IMR-90 (cell line): ENCODE measurements around the gene C9orf50. TPM values are rescaled to one million over a fixed set of nuclear protein-coding genes. Genes with fewer than 3 reads are reported as not detected.

Source experiments
- ATAC-seq: fragments of 200-7000 bp; cut with Tn5 transposase; 2 replicates; pipeline ENCODE4 v1.9.1; 2020; ENCODE audit warnings: low read depth, mild to moderate bottlenecking, moderate library complexity
- BruUV-seq: library from RNA; stranded (reverse); fragments of 400-500 nt; replicated peaks from 2 replicates; lab custom pipeline; 2021; lab: Mats Ljungman, UMichigan
- CTCF ChIA-PET: fragments of 300-600 bp; formaldehyde crosslinking; extraction: SDS; loops from one replicate; lab custom pipeline; 2021; ENCODE audit warnings: antibody characterized with exemption; lab: Yijun Ruan, JAX
- POLR2A ChIA-PET: fragments of 300-600 bp; sonication (Branson Sonifier 250); formaldehyde crosslinking; loops from one replicate; lab custom pipeline; 2022; ENCODE audit warnings: antibody characterized with exemption; ENCODE audit not compliant: unreplicated experiment; lab: Charles Lee
- DNase-seq: peaks from one replicate; pipeline ENCODE4 v3.0.0; 2013
- H2AFZ ChIP-seq: replicated peaks from 2 replicates; pipeline ENCODE3; 2013; ENCODE audit warnings: low read length, mild to moderate bottlenecking; ENCODE audit not compliant: poor library complexity
- H2AK5ac ChIP-seq: 2 replicates; pipeline ENCODE4 v1.6.1; 2013; ENCODE audit warnings: low read depth, low read length, inconsistent platforms
- H2AK9ac ChIP-seq: replicated peaks from 2 replicates; pipeline ENCODE3; 2013; ENCODE audit warnings: mild to moderate bottlenecking, low read depth, low read length, moderate library complexity; ENCODE audit not compliant: poor library complexity
- H2BK120ac ChIP-seq: 2 replicates; pipeline ENCODE4 v1.6.1; 2013; ENCODE audit warnings: low read depth, low read length, inconsistent platforms
- H2BK15ac ChIP-seq: 3 replicates; pipeline ENCODE4 v1.6.1; 2013; ENCODE audit warnings: low read depth, low read length, inconsistent platforms
- H2BK20ac ChIP-seq: 2 replicates; pipeline ENCODE4 v1.6.1; 2013; ENCODE audit warnings: low read depth, mild to moderate bottlenecking, inconsistent platforms, low read length, moderate library complexity
- H2BK5ac ChIP-seq: 2 replicates; pipeline ENCODE4 v1.6.1; 2013; ENCODE audit warnings: mild to moderate bottlenecking, low read depth, low read length, inconsistent platforms; ENCODE audit not compliant: poor library complexity, severe bottlenecking
- H3K14ac ChIP-seq: replicated peaks from 2 replicates; pipeline ENCODE4 v1.6.1; 2013; ENCODE audit warnings: low read depth, low read length, inconsistent platforms
- H3K18ac ChIP-seq: 2 replicates; pipeline ENCODE4 v1.6.1; 2013; ENCODE audit warnings: low read depth, low read length, control low read depth
- H3K23ac ChIP-seq: 2 replicates; pipeline ENCODE4 v1.6.1; 2013; ENCODE audit warnings: low read depth, low read length, inconsistent platforms
- H3K27ac ChIP-seq: 2 replicates; pipeline ENCODE4 v1.5.1; 2013; ENCODE audit warnings: mild to moderate bottlenecking, control low read depth, low read length; ENCODE audit not compliant: insufficient read depth
- H3K27me3 ChIP-seq: 2 replicates; pipeline ENCODE4 v1.6.1; 2013; ENCODE audit warnings: low read length; ENCODE audit not compliant: control insufficient read depth, insufficient read depth
- H3K36me3 ChIP-seq: 2 replicates; pipeline ENCODE4 v1.6.1; 2013; ENCODE audit warnings: low read length, mixed read lengths; ENCODE audit not compliant: control insufficient read depth, insufficient read depth
- H3K4ac ChIP-seq: 2 replicates; pipeline ENCODE4 v1.6.1; 2013; ENCODE audit warnings: low read depth, low read length, inconsistent platforms
- H3K4me1 ChIP-seq: 2 replicates; pipeline ENCODE4 v1.6.1; 2013; ENCODE audit warnings: low read length, mixed read lengths; ENCODE audit not compliant: control insufficient read depth, insufficient read depth
- H3K4me2 ChIP-seq: 2 replicates; pipeline ENCODE4 v1.6.1; 2013; ENCODE audit warnings: low read depth, mild to moderate bottlenecking, control low read depth, low read length, moderate library complexity
- H3K4me3 ChIP-seq: 2 replicates; pipeline ENCODE4 v1.5.1; 2013; ENCODE audit warnings: low read depth, mild to moderate bottlenecking, control low read depth, low read length, moderate library complexity; ENCODE audit not compliant: insufficient read depth
- H3K56ac ChIP-seq: 2 replicates; pipeline ENCODE4 v1.6.1; 2013; ENCODE audit warnings: low read length, inconsistent platforms; ENCODE audit not compliant: insufficient read depth; ENCODE audit errors: extremely low read depth
- H3K79me1 ChIP-seq, 2 experiments: 2 replicates each; pipeline ENCODE4 v1.6.1; 2013; ENCODE audit warnings: low read length in 2 of 2, inconsistent platforms in 1 of 2, low read depth in 1 of 2
- H3K9ac ChIP-seq: 2 replicates; pipeline ENCODE4 v1.6.1; 2013; ENCODE audit warnings: low read depth, low read length, control low read depth
- H3K9me1 ChIP-seq: 2 replicates; pipeline ENCODE4 v1.6.1; 2013; ENCODE audit warnings: low read length, inconsistent platforms; ENCODE audit not compliant: insufficient read depth
- H3K9me3 ChIP-seq: 2 replicates; pipeline ENCODE4 v1.6.1; 2013; ENCODE audit warnings: low read length; ENCODE audit not compliant: control insufficient read depth, insufficient read depth
- H4K20me1 ChIP-seq: 2 replicates; pipeline ENCODE4 v1.6.1; 2013; ENCODE audit warnings: low read length, inconsistent platforms; ENCODE audit not compliant: insufficient read depth
- H4K5ac ChIP-seq: 2 replicates; pipeline ENCODE4 v1.6.1; 2013; ENCODE audit warnings: mild to moderate bottlenecking, low read depth, low read length, control low read depth
- H4K8ac ChIP-seq, 2 experiments: 2 replicates each; pipeline ENCODE4 v1.6.1; 2013; ENCODE audit warnings: low read depth in 2 of 2, low read length in 2 of 2, control low read depth in 1 of 2, inconsistent platforms in 1 of 2
- H4K91ac ChIP-seq: 2 replicates; pipeline ENCODE4 v1.6.1; 2013; ENCODE audit warnings: low read depth, low read length, inconsistent platforms; ENCODE audit not compliant: insufficient read depth
- BHLHE40 ChIP-seq: fragments of 150-350 bp; IDR thresholded peaks from 2 replicates; pipeline ENCODE4 v1.6.1; 2016; ENCODE audit warnings: mild to moderate bottlenecking, low read depth, low read length
- CEBPB ChIP-seq: IDR thresholded peaks from 2 replicates; pipeline ENCODE4 v1.6.1; 2012; ENCODE audit warnings: low read depth, low read length, improper control_type of control experiment
- FOS ChIP-seq: fragments of 150-350 bp; IDR thresholded peaks from 2 replicates; pipeline ENCODE4 v1.6.1; 2016; ENCODE audit warnings: low read depth, low read length
- MAFK ChIP-seq: IDR thresholded peaks from 2 replicates; pipeline ENCODE4 v1.6.1; 2012; ENCODE audit warnings: low read depth, low read length, improper control_type of control experiment
- MAZ ChIP-seq: IDR thresholded peaks from 2 replicates; pipeline ENCODE4 v1.6.1; 2012; ENCODE audit warnings: low read depth, mild to moderate bottlenecking, low read length, improper control_type of control experiment, moderate library complexity, borderline replicate concordance
- MXI1 ChIP-seq: IDR thresholded peaks from 2 replicates; pipeline ENCODE4 v1.6.1; 2012; ENCODE audit warnings: low read depth, mild to moderate bottlenecking, low read length, moderate library complexity, borderline replicate concordance
- NFE2L2 ChIP-seq: fragments of 150-350 bp; IDR thresholded peaks from 2 replicates; pipeline ENCODE4 v1.6.1; 2016; ENCODE audit warnings: low read depth, mild to moderate bottlenecking, low read length
- POLR2A ChIP-seq: IDR thresholded peaks from 2 replicates; pipeline ENCODE4 v1.6.1; 2012; ENCODE audit warnings: mild to moderate bottlenecking, low read depth, low read length
- RAD21 ChIP-seq: IDR thresholded peaks from 2 replicates; pipeline ENCODE4 v1.6.1; 2012; ENCODE audit warnings: low read length, improper control_type of control experiment
- RCOR1 ChIP-seq: IDR thresholded peaks from 2 replicates; pipeline ENCODE4 v1.6.1; 2012; ENCODE audit warnings: mild to moderate bottlenecking, low read length, improper control_type of control experiment; ENCODE audit not compliant: insufficient replicate concordance
- RFX5 ChIP-seq: IDR thresholded peaks from 2 replicates; pipeline ENCODE4 v1.8.0; 2012; ENCODE audit warnings: low read depth, mild to moderate bottlenecking, low read length, moderate library complexity
- WGBS, 2 experiments: methylation state at CpG; one replicate each; pipeline versions ENCODE4 v1.1.5 to v1.1.7; 2013; ENCODE audit warnings: missing lambda C conversion rate in 2 of 2; ENCODE audit not compliant: insufficient read length in 1 of 2; ENCODE audit errors: extremely low coverage in 2 of 2; 5-methylcytosine and 5-hydroxymethylcytosine counted together
- dilution Hi-C: fragments of 300-500 bp; cut with HindIII; formaldehyde crosslinking; loops from one replicate; pipeline ENCODE4 v1.14.3; 2018; ENCODE audit warnings: low sequenced_read_pairs; ENCODE audit not compliant: unreplicated experiment
- in situ Hi-C: fragments of 300-500 bp; cut with MboI; formaldehyde crosslinking; loops from 3 replicates; pipeline ENCODE4 v1.14.3; 2019; ENCODE audit warnings: low sequenced_read_pairs, inconsistent platforms, mixed read lengths
- intact Hi-C: fragments of 100-400 bp; cut with micrococcal nuclease; formaldehyde crosslinking; loops from 2 replicates; pipeline ENCODE4 v1.10.0; 2022
- polyA plus RNA-seq, 3 experiments: library from polyadenylated mRNA; depleted of rRNA; stranded (reverse); fragments of >200 nt; gene quantifications; 2 replicates each; pipeline ENCODE4 v1.2.3, GENCODE V29; 2012; ENCODE audit warnings: low replicate concordance in 1 of 3
- total RNA-seq: library from RNA; depleted of rRNA; stranded (reverse); fragments of >200 nt; gene quantifications from 2 replicates; pipeline ENCODE4 v1.2.3, GENCODE V29; 2012
- TF ChIP-seq, protein P1 (sequence below): conservative IDR thresholded peaks from 2 replicates; pipeline ENCODE4 v1.5.1; 2012; ENCODE audit warnings: mild to moderate bottlenecking, low read depth, low read length, improper control_type of control experiment
- TF ChIP-seq, protein P2 (sequence below): fragments of 150-350 bp; IDR thresholded peaks from 2 replicates; pipeline ENCODE4 v1.6.1; 2017; ENCODE audit warnings: mild to moderate bottlenecking, antibody characterized with exemption, low read length, low read depth

Gene C9orf50
- total and polyA plus RNA-seq, 2 of the 4 experiments (the other 2 are of a cell fraction): 0.09 TPM; not detected in 1

DNA sequence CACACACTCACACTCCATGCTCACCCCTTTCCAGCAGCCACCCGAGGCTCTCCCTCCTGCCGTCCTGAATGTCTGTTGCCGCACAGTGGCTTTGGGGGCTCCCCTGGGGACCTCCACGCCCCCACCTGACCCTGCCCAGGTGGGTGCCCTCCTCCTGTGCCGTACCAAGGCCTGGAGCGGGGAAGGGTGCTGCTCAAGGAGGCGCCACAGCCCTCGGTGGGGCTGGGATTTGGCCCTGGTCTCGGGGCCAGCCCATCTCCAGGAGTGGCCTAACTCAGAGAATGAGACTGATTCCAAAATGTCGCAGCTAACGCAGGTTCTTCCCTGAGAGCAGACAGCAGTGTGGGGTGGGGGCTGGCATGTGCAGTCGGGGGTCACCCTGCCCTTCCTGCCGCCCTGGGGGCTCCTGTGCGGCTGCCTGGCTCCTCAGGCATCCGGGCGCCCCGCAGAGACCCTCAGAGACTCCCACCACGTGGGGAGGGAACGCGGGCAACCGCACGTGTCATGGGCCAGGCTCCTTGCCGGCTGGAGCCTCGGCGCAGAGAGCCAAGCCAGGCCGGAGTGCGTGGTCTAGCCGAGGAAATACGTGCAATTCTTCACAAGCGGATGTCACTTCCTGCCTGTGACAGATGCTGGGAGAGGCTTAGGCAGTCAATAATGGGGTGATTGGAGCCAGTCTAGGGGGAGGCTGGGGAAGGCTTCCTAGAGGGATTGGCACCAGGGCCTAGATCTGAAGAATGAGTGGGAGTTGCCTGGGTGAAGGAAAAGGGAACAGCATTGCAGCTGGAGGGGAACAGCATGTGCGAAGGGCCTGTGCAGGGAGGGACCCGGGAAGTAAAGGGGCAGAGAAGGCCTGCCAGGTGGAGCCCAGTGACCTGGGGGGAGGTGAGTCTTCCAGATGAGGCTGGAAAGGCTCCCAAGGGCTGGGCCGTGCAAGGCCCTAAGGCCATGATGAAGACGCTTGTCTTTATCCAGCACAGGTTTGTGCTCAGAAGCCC lies 44.1 kb downstream of the C9orf50 start:
- peak overlapping the region; percentile 85 for H2AK9ac ChIP-seq
- intact Hi-C loops (no loop called here), dilution Hi-C loops (no loop called here)
- TF ChIP-seq NFE2L2: no peak
- TF ChIP-seq, protein P1, sequence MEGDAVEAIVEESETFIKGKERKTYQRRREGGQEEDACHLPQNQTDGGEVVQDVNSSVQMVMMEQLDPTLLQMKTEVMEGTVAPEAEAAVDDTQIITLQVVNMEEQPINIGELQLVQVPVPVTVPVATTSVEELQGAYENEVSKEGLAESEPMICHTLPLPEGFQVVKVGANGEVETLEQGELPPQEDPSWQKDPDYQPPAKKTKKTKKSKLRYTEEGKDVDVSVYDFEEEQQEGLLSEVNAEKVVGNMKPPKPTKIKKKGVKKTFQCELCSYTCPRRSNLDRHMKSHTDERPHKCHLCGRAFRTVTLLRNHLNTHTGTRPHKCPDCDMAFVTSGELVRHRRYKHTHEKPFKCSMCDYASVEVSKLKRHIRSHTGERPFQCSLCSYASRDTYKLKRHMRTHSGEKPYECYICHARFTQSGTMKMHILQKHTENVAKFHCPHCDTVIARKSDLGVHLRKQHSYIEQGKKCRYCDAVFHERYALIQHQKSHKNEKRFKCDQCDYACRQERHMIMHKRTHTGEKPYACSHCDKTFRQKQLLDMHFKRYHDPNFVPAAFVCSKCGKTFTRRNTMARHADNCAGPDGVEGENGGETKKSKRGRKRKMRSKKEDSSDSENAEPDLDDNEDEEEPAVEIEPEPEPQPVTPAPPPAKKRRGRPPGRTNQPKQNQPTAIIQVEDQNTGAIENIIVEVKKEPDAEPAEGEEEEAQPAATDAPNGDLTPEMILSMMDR: no peak
- no peak for TF ChIP-seq MXI1
- TF ChIP-seq RFX5: no peak
- TF ChIP-seq MAZ: peak; percentile 9; the same call in 1 of the 2 replicates
- TF ChIP-seq, protein P2, sequence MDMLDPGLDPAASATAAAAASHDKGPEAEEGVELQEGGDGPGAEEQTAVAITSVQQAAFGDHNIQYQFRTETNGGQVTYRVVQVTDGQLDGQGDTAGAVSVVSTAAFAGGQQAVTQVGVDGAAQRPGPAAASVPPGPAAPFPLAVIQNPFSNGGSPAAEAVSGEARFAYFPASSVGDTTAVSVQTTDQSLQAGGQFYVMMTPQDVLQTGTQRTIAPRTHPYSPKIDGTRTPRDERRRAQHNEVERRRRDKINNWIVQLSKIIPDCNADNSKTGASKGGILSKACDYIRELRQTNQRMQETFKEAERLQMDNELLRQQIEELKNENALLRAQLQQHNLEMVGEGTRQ: no peak
- TF ChIP-seq FOS: no peak
- no peak for TF ChIP-seq POLR2A
- no peak for TF ChIP-seq RAD21
- peak; percentile 91 for TF ChIP-seq RCOR1
- TF ChIP-seq BHLHE40: 0 out of 2 replicates have a peak, but pooled peaks have one; percentile 9
- no peak for TF ChIP-seq CEBPB
- TF ChIP-seq MAFK: no peak

More for the DNA sequence above, 44.1 kb downstream of the C9orf50 start:
- no peak for ATAC-seq
- Histone ChIP-seq H3K4me3 (no peak overlapping the region), H3K9me1 (peaks cover 15% of the 10 kb centered on the region), H2BK20ac (peak overlapping the region; percentile 84), H4K20me1 (no peaks in the 10 kb centered on the region), H3K79me1 (peaks cover 0 to 16% of the 10 kb centered on the region in 2 experiments; a peak in 2 of 4 replicates), H2BK5ac (peak overlapping the region; percentile 90), H3K14ac (peak overlapping the region; percentile 99), H3K36me3 (0 out of 2 replicates have a peak, but pooled peaks cover 1% of the 10 kb centered on the region), H3K18ac (peak overlapping the region; percentile 6; the same call in 1 of the 2 replicates), H2BK15ac (peak overlapping the region; percentile 89), H4K91ac (peak overlapping the region; percentile 98), H3K27ac (peak overlapping the region; percentile 63), H3K4me2 (no peak overlapping the region), H3K9ac (peak overlapping the region; percentile 38; the same call in 1 of the 2 replicates), H3K4ac (peak overlapping the region; percentile 99), H3K4me1 (peaks cover 14% of the 10 kb centered on the region), H3K27me3 (no peaks in the 10 kb centered on the region), H2AFZ (peak overlapping the region; percentile 89), H4K5ac (peak overlapping the region; percentile 19), H2AK5ac (peak overlapping the region; percentile 100), H3K9me3 (peaks cover 2% of the 10 kb centered on the region), H3K56ac (no peak overlapping the region), H4K8ac (peak overlapping the region; percentile 57 to 96; a peak in 3 of 4 replicates), H2BK120ac (peak overlapping the region; percentile 92), H3K23ac (peak overlapping the region; percentile 50; the same call in 1 of the 2 replicates)
- in situ Hi-C loops: no loop called here
- no TSS peak for BruUV-seq
- DNase-seq: peak; percentile 74
- POLR2A ChIA-PET: no interaction called here
- CTCF ChIA-PET: no interaction called here
- 58% methylated on average over 13 of the region's 34 CpGs; no CpG with 5 or more reads in 1 of the 2 experiments for WGBS, 2 experiments
